GM12891 (cell line): ENCODE data around the gene ACVR1.

ENCODE experiments used
- DNase-seq: peaks from one replicate; pipeline ENCODE4 v3.0.0; 2011; ENCODE audit warnings: low spot score; ENCODE audit not compliant: insufficient read length
- FAIRE-seq: peaks from 2 replicates; lab custom pipeline; 2011; peaks lifted over from hg19 to GRCh38; lab: Jason Lieb, UNC
- PAX5 ChIP-seq: IDR thresholded peaks from 2 replicates; pipeline ENCODE4 v1.6.1; 2011; ENCODE audit warnings: low read length, moderate library complexity, mild to moderate bottlenecking; ENCODE audit not compliant: insufficient read depth, severe bottlenecking
- POLR2A ChIP-seq: IDR thresholded peaks from 2 replicates; pipeline ENCODE4 v1.6.1; 2011; ENCODE audit warnings: low read depth, low read length, control low read depth
- POLR2AphosphoS5 ChIP-seq: IDR thresholded peaks from 2 replicates; pipeline ENCODE4 v1.6.1; 2011; ENCODE audit warnings: low read depth, low read length, control low read depth
- POU2F2 ChIP-seq: IDR thresholded peaks from 2 replicates; pipeline ENCODE4 v1.6.1; 2011; ENCODE audit warnings: low read depth, mild to moderate bottlenecking, control low read depth, low read length, moderate library complexity
- SPI1 ChIP-seq: IDR thresholded peaks from 2 replicates; pipeline ENCODE4 v1.6.1; 2011; ENCODE audit warnings: low read depth, low read length, control low read depth
- TAF1 ChIP-seq: IDR thresholded peaks from 2 replicates; pipeline ENCODE4 v1.6.1; 2011; ENCODE audit warnings: low read depth, low read length, control low read depth

ACVR1 gene

DNA sequence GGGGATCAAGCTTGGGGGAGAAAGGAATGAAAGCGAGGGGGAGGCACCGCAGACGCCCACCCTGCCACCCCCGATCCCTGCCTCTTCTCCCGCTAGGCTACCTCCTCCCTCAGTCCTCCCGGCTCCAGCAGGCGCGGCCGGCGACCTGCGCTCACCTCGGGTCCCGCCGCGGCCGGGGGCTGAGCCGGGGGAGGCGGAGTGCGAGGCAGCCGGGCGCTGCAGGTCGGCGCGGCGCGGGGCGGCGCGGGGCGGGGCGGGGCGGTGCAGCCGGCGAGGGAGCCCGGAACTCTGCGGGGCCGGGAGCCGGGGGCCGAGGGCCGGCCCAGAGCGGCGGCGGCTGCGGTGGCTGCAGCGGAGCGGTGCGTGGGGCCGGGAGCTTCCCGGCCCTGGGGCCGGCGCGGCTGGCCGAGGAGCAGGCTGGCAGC lies 477 bp downstream of the ACVR1 start:
- TF ChIP-seq POU2F2: no peak
- no peak for TF ChIP-seq TAF1
- TF ChIP-seq PAX5: no peak
- TF ChIP-seq POLR2AphosphoS5: no peak
- no peak for TF ChIP-seq SPI1
- no peak for TF ChIP-seq POLR2A
- DNase-seq (no peak), FAIRE-seq (no peak)

DNA sequence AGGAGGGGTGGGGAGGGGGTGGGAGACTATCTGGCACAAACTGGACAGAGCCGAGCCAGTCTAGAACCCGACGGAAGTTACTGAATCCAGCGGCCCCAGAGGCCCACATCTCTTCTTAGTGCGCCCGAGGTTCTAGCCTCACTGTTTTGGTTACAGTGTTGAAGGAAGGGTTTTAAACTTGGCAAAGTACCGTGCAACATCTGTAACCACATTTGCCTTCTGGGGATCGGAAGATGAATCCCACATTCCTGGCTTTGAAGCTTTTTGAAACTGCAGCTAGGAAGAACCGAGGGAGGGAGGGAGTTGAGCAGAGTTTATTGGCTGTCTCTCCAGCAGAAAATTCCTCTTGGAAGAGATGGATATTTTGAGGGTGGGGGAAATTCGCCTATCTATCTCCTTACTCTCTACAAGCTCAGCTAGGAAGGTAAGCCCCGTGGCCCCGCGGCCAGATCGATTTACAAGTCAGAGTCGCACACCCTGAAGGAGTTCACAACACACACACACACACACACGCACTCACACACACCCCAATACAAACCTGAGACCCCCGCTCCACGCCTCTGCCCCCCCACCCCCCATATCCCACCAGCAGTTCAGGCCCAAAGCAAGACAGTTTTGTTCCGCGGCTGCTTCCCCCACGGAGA lies 1.0 kb downstream of the ACVR1 start:
- DNase-seq: no peak
- no peak for FAIRE-seq
- no peak for TF ChIP-seq POLR2A
- TF ChIP-seq SPI1: no peak
- TF ChIP-seq TAF1: no peak
- TF ChIP-seq POLR2AphosphoS5: no peak
- TF ChIP-seq POU2F2: no peak
- no peak for TF ChIP-seq PAX5

DNA sequence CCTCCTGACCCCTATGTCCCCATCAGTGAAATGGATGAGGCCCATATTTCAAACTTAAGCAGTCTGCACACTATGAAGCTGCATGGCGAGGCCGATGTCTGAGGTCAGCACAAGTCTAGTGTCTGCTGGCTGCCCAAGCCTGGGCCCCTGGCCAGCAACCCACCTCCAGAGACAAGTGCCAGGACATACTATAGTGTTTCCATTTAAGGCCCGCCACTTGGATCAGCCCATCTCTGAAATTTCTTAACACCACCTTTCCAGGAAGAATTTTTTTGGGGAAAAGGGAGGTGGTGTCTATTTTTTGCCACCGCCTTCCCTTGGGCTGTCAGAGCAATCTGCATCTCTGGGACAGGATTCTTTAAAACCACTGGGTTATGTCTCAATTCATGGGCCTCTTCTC lies 1.8 kb downstream of the ACVR1 start:
- TF ChIP-seq SPI1 (no peak), PAX5 (no peak), POU2F2 (no peak), POLR2A (no peak), POLR2AphosphoS5 (no peak), TAF1 (no peak)
- no peak for DNase-seq
- FAIRE-seq: no peak

DNA sequence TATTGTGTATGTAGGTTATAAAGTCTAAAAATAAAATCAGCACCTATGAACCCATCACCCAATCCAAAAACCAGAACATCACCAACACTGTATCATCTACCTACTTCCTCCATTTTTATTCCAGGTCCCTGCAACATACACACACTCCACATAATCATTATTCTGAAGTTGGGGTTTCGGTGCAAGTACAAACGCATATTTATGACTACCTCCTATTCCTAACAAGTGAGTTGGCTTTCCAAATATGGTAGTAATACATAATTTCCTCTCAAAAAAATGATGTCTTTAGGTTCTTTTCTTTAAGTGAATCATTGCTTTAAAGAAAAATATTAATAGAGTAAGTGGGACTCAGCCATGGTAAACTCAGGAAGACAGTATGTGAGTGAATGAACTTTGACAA lies 3.3 kb downstream of the ACVR1 start:
- no peak for DNase-seq
- TF ChIP-seq PAX5: no peak
- FAIRE-seq: no peak

DNA sequence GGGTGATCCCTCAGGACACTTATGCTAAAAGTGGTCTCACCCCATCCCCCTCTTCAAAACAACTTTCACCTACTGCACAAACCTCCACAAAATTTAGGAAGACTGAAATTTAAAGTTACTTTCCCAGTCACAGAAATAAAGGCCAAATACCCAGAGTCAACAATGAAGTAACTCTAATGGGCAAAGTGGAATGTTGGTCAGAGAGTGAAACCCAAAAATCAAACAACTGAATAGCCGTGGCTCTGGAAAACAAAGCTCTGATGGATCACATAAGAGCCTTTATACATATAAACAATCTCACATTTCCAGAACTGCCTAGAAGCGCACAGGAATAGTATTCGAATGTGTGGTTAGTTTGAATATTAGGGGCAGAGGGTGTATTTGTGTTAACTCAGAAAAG lies 4.7 kb downstream of the ACVR1 start:
- DNase-seq (no peak), FAIRE-seq (no peak)
- TF ChIP-seq TAF1 (no peak), SPI1 (no peak), POLR2A (no peak), POLR2AphosphoS5 (no peak), POU2F2 (no peak)

DNA sequence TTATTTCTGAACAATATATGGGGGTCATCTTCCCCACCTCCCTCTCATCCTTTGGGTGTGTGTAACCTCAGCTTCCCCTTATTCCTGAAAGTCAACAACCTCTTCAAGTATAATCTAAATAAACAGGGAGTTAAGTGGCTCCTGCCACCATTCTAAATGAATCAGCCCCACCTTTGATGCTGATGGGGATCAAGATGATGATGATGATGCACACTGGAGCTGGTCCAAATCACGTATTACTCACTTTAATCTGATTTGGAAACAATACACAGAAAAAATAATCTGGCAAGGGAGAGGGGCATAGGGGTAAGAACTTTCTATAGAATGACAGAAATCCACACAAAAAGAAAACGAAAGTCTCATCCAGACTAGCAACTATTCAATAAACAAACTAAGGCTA lies 7.1 kb downstream of the ACVR1 start:
- no peak for DNase-seq
- TF ChIP-seq TAF1 (no peak), POU2F2 (no peak), POLR2AphosphoS5 (no peak), PAX5 (no peak), POLR2A (no peak), SPI1 (no peak)
- no peak for FAIRE-seq

DNA sequence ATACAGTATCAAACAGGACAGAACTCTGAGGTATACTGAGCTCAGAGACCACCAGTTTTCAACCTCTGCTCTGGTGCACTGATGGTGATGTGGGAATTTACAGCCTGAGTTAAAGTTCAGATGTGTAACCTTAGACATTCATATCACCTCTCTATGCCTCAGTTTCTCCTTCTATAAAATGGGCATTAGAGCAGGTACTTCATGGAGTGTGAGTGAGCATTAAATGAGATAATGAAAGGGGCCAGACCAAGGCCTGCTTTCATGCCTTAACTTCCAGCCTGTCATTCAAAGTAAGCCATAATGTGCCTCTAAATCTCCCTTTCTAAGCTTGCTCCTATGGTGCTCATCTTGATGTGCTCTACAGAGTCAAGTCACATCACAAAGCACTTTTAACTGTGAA lies 8.4 kb downstream of the ACVR1 start:
- DNase-seq: no peak
- no peak for TF ChIP-seq SPI1
- no peak for TF ChIP-seq POLR2AphosphoS5
- no peak for TF ChIP-seq POU2F2
- FAIRE-seq: no peak

DNA sequence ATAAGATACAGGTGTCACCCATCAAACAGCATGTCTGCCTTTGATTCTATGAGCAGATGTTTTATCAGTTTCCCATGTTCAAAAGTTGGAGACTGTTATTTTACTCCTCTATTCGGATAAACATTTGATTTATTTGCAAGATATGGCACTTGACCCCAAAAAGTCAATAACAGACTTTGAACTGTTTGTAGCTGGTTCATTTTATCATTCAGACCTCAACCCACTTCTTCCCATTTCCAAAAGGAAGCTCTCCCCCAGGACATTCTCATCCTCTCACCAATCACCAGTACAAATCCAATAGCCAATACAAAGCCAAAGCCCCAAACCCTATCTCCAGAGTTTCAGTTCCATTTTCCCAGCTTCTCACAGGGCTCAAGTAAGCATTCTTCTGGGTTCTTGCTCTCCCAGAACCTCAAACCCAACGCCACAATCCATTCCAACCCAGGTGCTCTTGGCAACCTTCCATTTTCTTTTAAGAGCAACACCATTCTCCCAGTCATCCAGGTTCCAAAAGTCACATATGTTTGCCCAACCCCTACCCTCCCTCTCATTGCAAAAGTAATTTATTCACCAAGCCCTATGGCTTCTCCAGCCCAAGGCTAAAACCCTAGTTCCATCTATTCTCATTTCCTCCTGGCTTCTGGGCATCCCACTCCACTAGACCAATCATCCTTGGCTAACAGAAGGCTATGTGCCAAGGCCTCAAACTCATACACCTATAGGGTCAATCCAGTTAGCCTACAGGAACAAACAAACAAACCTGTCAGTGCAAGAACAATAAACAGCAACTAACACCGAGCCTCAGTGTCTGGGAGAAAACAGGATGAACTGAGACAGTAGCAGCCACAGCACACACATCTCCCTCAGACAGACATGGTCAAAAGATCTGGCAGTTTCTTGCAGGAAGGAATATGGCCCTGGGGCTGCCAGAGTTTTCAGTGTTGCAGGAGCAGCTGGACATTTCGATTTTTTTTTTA lies 9.2 kb downstream of the ACVR1 start:
- TF ChIP-seq POLR2AphosphoS5: no peak
- no peak for TF ChIP-seq POU2F2
- no peak for TF ChIP-seq POLR2A
- no peak for TF ChIP-seq PAX5
- no peak for TF ChIP-seq SPI1
- no peak for TF ChIP-seq TAF1
- FAIRE-seq: no peak
- no peak for DNase-seq

DNA sequence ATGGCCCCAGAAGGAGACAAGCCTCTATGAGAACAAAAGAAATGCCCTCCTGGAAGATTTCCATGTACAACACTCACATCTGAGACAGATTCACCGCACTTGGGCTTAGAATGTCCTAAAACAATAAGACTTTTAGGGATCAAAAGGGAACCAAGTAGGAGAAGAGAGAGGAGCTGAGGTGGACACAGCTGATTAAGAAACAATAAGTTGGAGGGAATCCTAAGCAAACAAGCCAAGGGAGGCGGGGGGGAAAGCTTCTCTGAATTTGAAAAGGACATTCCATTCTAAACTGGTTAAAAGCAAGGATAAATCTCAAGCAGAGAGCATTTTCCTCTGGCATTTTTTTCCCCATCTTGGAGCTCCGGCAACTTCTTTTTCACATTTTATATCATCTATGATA lies 9.9 kb downstream of the ACVR1 start:
- FAIRE-seq (no peak), DNase-seq (no peak)
- TF ChIP-seq POLR2A: no peak
- TF ChIP-seq POU2F2: no peak
- no peak for TF ChIP-seq PAX5

DNA sequence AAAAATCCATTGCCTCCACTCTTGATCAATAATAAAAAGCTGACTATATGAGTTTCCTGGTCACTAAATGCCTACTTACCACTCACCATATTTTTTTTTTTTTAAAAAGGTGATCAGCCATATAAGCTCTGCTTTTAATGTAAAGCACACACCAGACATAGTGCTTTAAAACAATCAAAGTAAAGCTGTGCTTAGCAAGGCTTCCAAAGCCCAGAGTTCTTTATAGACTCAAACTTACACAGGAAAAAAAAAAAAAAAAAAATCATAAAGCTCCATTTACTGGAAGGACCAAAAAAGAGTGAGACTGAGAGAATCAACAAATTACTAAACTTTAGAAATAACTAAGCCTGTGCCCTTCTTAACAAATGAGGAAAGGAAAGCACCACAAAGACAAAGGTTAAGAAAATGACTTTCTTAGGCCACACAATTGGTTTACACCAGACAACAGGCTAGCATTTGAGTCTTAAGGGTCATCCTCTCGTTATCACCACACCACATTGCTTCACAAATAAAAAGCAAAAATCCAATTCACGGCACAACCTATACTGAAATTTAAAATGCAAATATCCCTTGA lies 11.2 kb downstream of the ACVR1 start:
- DNase-seq (no peak), FAIRE-seq (no peak)
- no peak for TF ChIP-seq POLR2AphosphoS5
- no peak for TF ChIP-seq SPI1
- TF ChIP-seq TAF1: no peak
- TF ChIP-seq PAX5: no peak
- TF ChIP-seq POU2F2: no peak
- TF ChIP-seq POLR2A: no peak
